Osteoblast (primary cell): Measurements from ENCODE around the gene SLC38A10. TPM values are rescaled to one million over a fixed set of nuclear protein-coding genes. Genes with fewer than 3 reads are reported as not detected.

Experiments used
- DNase-seq: peaks from one replicate; pipeline ENCODE4 v3.0.0; 2011; ENCODE audit warnings: low spot score, mixed read lengths; ENCODE audit not compliant: insufficient read length; ENCODE audit errors: missing footprints
- H2AFZ ChIP-seq: 2 replicates; pipeline ENCODE4 v1.6.0; 2011; ENCODE audit warnings: mild to moderate bottlenecking, low read length
- H3K27ac ChIP-seq: 2 replicates; pipeline ENCODE4 v1.5.1; 2011; ENCODE audit warnings: mild to moderate bottlenecking, low read depth, low read length, moderate library complexity
- H3K27me3 ChIP-seq: 2 replicates; pipeline ENCODE4 v1.6.0; 2012; ENCODE audit warnings: mild to moderate bottlenecking, control low read depth, inconsistent platforms, low read length, moderate library complexity; ENCODE audit not compliant: insufficient read depth
- H3K36me3 ChIP-seq: 2 replicates; pipeline ENCODE4 v1.5.1; 2011; ENCODE audit warnings: mild to moderate bottlenecking, low read length, control low read depth, moderate library complexity; ENCODE audit not compliant: insufficient read depth
- H3K4me1 ChIP-seq: 2 replicates; pipeline ENCODE4 v1.5.1; 2011; ENCODE audit warnings: mild to moderate bottlenecking, low read length, control low read depth, moderate library complexity; ENCODE audit not compliant: insufficient read depth
- H3K4me2 ChIP-seq: 2 replicates; pipeline ENCODE4 v1.6.0; 2011; ENCODE audit warnings: mild to moderate bottlenecking, low read length; ENCODE audit not compliant: insufficient read depth
- H3K4me3 ChIP-seq: fragments of 200-600 bp; sonication (generic); 3 replicates; pipeline ENCODE4 v1.5.1; 2012; ENCODE audit warnings: mild to moderate bottlenecking, low read length, inconsistent platforms; ENCODE audit not compliant: insufficient read depth
- H3K79me2 ChIP-seq: 2 replicates; pipeline ENCODE4 v1.6.0; 2012; ENCODE audit warnings: mild to moderate bottlenecking, low read length, control low read depth, inconsistent platforms; ENCODE audit not compliant: insufficient read depth
- H3K9me3 ChIP-seq: 2 replicates; pipeline ENCODE4 v1.5.1; 2011; ENCODE audit warnings: low read depth, low read length, control low read depth
- H4K20me1 ChIP-seq: 2 replicates; pipeline ENCODE4 v1.6.0; 2012; ENCODE audit warnings: mild to moderate bottlenecking, low read length, control low read depth; ENCODE audit not compliant: insufficient read depth
- total RNA-seq: library from RNA; depleted of rRNA; stranded (reverse); fragments of >200 nt; gene quantifications from 2 replicates; pipeline ENCODE4 v1.2.3, GENCODE V29; 2012
- TF ChIP-seq, protein P1 (sequence below): IDR thresholded peaks from 2 replicates; pipeline ENCODE4 v1.5.1; 2011; ENCODE audit warnings: mild to moderate bottlenecking, low read depth, low read length, moderate library complexity; ENCODE audit errors: extremely low read depth

SLC38A10 gene
- total RNA-seq, 1 donor: 92.6 TPM

DNA sequence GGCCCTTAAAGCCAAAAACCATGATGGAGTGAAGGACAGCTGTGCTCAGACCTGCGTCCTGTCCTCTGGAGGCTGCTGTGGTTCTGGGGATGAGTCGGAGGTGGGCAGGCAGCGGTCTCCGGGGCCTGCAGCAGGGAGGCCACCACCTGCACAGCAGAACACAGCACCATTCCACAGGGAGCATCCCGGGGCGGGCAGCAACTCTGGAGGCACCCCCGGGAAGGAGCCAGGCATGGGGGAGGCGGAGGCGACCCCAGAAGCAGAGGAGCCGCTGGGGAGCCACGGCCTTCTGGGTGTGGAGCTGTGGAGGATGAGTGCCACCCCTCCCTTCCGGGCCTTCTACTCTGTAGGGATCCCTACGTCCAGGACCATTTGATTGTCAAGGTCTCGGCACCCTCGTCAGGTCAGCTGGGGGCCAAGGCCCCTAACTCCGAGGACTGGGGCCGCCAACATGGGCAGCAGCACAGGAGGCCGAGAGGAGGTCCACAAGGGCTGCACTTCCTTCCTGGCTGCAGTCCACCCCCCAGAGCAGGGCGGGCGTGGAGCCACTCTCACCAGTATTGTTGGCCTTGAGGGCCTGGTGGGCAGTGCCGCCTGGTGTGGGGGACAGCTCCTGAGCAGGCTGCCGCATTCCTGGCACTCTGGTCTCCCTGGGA, 96.2 kb downstream of the SLC38A10 start:
- Histone ChIP-seq H4K20me1 (no peaks in the 10 kb centered on the region), H3K27me3 (no peaks in the 10 kb centered on the region), H3K4me2 (no peak overlapping the region), H3K27ac (no peak overlapping the region), H3K4me1 (no peaks in the 10 kb centered on the region), H2AFZ (no peak overlapping the region), H3K9me3 (no peaks in the 10 kb centered on the region), H3K4me3 (no peak overlapping the region), H3K79me2 (no peaks in the 10 kb centered on the region), H3K36me3 (no peaks in the 10 kb centered on the region)
- DNase-seq: no peak
- TF ChIP-seq, protein P1, sequence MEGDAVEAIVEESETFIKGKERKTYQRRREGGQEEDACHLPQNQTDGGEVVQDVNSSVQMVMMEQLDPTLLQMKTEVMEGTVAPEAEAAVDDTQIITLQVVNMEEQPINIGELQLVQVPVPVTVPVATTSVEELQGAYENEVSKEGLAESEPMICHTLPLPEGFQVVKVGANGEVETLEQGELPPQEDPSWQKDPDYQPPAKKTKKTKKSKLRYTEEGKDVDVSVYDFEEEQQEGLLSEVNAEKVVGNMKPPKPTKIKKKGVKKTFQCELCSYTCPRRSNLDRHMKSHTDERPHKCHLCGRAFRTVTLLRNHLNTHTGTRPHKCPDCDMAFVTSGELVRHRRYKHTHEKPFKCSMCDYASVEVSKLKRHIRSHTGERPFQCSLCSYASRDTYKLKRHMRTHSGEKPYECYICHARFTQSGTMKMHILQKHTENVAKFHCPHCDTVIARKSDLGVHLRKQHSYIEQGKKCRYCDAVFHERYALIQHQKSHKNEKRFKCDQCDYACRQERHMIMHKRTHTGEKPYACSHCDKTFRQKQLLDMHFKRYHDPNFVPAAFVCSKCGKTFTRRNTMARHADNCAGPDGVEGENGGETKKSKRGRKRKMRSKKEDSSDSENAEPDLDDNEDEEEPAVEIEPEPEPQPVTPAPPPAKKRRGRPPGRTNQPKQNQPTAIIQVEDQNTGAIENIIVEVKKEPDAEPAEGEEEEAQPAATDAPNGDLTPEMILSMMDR: no peak

DNA sequence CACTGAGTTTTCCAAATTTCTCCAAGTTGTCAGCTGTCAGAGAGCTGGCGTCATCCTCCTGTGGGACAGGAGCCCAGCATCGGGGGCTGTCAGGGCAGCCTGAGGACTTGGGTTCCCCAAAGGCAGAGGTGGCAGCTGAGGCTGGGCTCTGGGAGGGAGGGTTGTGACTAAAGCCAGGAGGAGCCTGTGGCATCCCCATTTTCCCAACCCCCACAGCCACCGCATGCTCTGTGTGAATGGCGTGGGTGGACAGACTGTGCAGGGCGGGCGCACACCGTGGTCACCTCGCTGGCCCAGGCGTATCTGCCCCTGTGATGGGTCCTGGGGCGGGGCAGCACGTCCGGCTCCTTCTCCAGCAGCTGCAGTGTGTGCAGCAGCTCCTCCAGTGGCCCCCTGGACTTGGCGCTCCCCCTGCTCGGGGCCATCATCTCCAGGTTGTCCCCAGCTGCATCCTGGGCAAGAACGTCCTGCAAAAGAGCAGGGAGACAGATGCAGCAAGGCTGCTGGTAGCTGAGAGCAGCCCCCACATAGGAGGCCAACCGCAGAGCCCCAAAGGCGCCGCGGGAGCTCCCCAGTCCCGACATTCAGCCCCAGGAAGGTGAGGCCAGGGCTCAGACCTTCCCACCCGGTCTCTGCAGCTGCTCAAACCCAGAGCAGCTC, 97.1 kb downstream of the SLC38A10 start:
- Histone ChIP-seq H3K36me3 (no peaks in the 10 kb centered on the region), H3K4me2 (no peak overlapping the region), H4K20me1 (no peaks in the 10 kb centered on the region), H3K27ac (no peak overlapping the region), H3K27me3 (no peaks in the 10 kb centered on the region), H3K9me3 (no peaks in the 10 kb centered on the region), H3K4me3 (no peak overlapping the region), H2AFZ (no peak overlapping the region), H3K79me2 (no peaks in the 10 kb centered on the region), H3K4me1 (no peaks in the 10 kb centered on the region)
- no peak for DNase-seq
- TF ChIP-seq, protein P1: no peak

DNA sequence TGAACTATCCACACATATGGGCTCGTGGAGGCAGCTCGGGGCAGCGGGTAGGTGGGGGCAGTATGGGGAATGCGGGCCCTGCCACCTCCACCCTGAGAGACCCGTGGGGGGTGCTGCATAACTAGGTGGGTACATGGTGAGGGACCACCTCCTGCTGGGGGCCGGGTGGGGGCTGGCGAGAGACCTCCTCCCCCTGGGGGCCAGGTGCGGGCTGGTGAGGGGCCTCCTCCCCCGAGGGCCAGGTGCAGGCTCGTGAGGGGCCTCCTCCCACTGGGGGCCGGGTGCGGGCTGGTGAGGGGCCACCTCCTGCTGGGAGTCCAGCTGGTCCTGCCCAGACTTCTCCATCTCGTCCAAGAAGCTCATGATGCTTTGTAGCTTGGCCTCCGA, 97.7 kb downstream of the SLC38A10 start:
- TF ChIP-seq, protein P1: no peak
- Histone ChIP-seq H3K4me1 (no peaks in the 10 kb centered on the region), H3K36me3 (no peaks in the 10 kb centered on the region), H3K27me3 (no peaks in the 10 kb centered on the region), H3K9me3 (no peaks in the 10 kb centered on the region), H4K20me1 (no peaks in the 10 kb centered on the region), H3K4me2 (no peak overlapping the region), H3K4me3 (no peak overlapping the region), H3K79me2 (no peaks in the 10 kb centered on the region), H3K27ac (no peak overlapping the region), H2AFZ (no peak overlapping the region)
- DNase-seq: no peak
